ENCODE results near the gene LARGE1. TPM values are rescaled to one million over a fixed set of nuclear protein-coding genes. Genes with fewer than 3 reads are reported as not detected.

LARGE1 gene
- total RNA-seq, 6 experiments from 2014 or later: 12.2 to 28.3 (median 15.2) TPM

DNA sequence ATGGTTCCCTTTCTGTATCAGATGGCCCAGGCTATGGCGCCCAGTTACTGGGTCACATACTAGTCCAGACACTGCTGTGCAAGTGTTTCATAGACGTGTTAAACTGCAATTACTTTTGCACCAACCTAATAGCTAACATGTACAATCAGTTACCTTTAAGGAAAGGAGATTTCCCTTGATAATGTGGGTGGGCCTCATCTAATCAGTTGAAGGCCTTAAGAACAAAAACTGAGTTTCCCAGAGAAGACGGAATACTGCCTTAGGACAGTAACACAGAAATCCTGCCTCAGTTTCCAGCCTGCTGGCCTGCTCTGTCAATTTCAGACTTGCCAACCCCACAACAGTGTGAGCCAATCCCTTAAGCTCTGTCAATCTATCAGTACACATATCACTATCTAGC, 632.2 kb downstream of the LARGE1 start:
- DNase-seq: no peak
- no peaks in the 10 kb centered on the region for H3K27me3 ChIP-seq
- ATAC-seq: no peak
- no peaks in the 10 kb centered on the region for H3K36me3 ChIP-seq
- H3K4me3 ChIP-seq: no peak overlapping the region
- no peaks in the 10 kb centered on the region for H3K9me3 ChIP-seq
- no peak overlapping the region for H3K27ac ChIP-seq
- WGBS (ENCODE audit: insufficient coverage, low coverage, low lambda C conversion rate, missing lambda C conversion rate): 100% methylated on average over 1 of the region's 3 CpGs
- TF ChIP-seq, protein P1, sequence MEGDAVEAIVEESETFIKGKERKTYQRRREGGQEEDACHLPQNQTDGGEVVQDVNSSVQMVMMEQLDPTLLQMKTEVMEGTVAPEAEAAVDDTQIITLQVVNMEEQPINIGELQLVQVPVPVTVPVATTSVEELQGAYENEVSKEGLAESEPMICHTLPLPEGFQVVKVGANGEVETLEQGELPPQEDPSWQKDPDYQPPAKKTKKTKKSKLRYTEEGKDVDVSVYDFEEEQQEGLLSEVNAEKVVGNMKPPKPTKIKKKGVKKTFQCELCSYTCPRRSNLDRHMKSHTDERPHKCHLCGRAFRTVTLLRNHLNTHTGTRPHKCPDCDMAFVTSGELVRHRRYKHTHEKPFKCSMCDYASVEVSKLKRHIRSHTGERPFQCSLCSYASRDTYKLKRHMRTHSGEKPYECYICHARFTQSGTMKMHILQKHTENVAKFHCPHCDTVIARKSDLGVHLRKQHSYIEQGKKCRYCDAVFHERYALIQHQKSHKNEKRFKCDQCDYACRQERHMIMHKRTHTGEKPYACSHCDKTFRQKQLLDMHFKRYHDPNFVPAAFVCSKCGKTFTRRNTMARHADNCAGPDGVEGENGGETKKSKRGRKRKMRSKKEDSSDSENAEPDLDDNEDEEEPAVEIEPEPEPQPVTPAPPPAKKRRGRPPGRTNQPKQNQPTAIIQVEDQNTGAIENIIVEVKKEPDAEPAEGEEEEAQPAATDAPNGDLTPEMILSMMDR (IDR thresholded peaks at IDR 0.05): no peak
- no peaks in the 10 kb centered on the region for H3K4me1 ChIP-seq
- intact Hi-C loops (cut with DNase I): no loop called here

DNA sequence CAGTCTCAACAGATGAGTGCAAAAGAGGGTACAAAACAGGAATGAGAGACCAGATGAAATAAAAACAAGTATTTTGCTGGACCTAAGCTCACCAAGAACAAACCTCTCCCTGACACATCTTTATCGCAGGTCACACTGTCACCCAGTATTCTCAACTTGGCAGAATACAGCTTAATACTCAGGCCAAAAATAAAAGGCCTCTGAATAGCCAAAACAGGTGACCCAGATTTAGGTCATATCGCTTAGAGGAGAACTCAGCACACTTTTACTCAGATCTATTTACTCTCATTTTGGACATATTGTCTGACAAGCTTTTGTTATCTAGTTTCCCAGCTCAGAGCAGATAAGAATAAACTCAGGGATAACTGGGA, 645.2 kb downstream of the LARGE1 start:
- Histone ChIP-seq H3K9me3 (no peaks in the 10 kb centered on the region), H3K27me3 (no peaks in the 10 kb centered on the region), H3K27ac (peak overlapping the region in 2 of 3 donors; percentile 1 to 38), H3K4me1 (peaks cover 0 to 49% (median 18%) of the 10 kb centered on the region in 4 donors), H3K4me3 (no peak overlapping the region), H3K36me3 (no peaks in the 10 kb centered on the region)
- TF ChIP-seq POLR2A (IDR thresholded peaks at IDR 0.05): no peak
- TF ChIP-seq, protein P1 (IDR thresholded peaks at IDR 0.05): no peak
- 32% methylated on average over 2 of the region's 2 CpGs for WGBS (ENCODE audit: insufficient coverage, low coverage, low lambda C conversion rate, missing lambda C conversion rate)
- DNase-seq (no peak), ATAC-seq (peak; percentile 23 to 57 (median 49))
- intact Hi-C loops (cut with DNase I): no loop called here

DNA sequence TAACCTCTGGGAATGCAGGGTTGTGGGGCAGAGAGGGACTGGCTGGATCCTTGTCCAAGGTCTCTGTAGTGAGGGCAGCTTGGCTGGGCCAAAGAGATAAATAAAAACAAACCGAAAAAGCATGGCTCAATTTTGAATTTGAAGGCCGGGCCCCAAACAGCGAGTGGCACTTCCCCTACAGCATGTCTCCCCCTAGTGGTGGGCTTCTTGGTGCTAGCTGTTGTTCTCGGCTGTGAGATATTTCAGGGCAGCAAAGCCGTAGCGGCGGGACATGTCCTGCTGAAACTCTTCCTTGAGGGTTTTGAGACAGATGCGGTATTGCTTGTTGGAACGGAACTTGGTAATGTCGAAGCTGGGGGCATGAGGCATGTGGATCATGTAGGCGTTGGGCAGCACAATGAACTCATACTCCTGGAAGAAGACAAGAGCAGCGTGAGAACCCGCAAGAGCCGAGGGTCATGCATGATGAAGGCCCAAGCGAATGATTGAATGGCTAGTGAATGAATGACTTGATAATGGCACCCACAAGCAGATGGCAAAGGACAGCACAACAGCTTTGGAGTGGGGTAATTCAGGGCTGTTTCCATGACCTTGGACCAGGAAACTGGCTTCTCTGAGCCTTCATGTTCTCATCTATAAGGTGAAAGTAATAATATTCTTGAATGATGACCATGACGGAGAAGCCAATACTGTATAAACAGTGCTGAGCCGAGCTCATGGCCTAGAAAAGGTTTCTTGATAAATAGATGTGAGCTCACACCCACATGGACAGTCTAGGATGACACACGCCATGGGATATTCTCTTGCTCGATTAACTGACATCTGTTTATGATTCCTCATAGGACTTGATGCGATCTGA, 645.8 kb downstream of the LARGE1 start:
- Histone ChIP-seq H3K4me1 (peaks cover 0 to 49% (median 18%) of the 10 kb centered on the region in 4 donors), H3K9me3 (no peaks in the 10 kb centered on the region), H3K27ac (peak overlapping the region in 2 of 3 donors; percentile 1 to 38), H3K27me3 (no peaks in the 10 kb centered on the region), H3K36me3 (no peaks in the 10 kb centered on the region), H3K4me3 (no peak overlapping the region)
- intact Hi-C loops (cut with DNase I): no loop called here
- WGBS (ENCODE audit: insufficient coverage, low coverage, low lambda C conversion rate, missing lambda C conversion rate): 74% methylated on average over 16 of the region's 20 CpGs
- no peak for ATAC-seq
- no peak for DNase-seq
- no peak for TF ChIP-seq POLR2A (IDR thresholded peaks at IDR 0.05)
- TF ChIP-seq, protein P1 (IDR thresholded peaks at IDR 0.05): peak in 3 of 4 donors; percentile 13 to 41 (median 20)

DNA sequence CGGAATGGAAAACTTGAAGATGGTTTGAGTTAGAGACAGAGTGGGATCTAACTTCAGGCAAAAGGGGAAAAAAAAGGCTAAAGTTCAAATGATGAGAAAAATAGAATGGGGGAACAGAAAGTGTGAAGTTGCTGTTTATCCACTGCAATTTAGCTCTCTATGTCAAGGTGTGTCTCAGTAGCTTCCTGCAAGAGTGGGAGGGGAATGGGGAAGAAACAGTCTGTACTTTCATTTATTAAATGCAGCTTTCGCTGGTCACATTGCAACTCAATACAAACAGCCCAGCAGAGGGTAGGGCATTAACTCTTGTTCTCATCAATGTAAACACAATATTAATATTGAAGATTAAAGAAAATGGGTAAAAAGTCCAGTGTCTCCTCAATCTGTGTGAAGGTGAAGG, 647.4 kb downstream of the LARGE1 start:
- ATAC-seq (no peak), DNase-seq (no peak)
- Histone ChIP-seq H3K36me3 (no peaks in the 10 kb centered on the region), H3K27ac (peak overlapping the region; percentile 20 to 73 (median 21)), H3K27me3 (no peaks in the 10 kb centered on the region), H3K4me1 (peaks cover 0 to 49% (median 18%) of the 10 kb centered on the region in 4 donors), H3K9me3 (no peaks in the 10 kb centered on the region), H3K4me3 (no peak overlapping the region)
- TF ChIP-seq, protein P1 (IDR thresholded peaks at IDR 0.05): no peak
- TF ChIP-seq POLR2A (IDR thresholded peaks at IDR 0.05): no peak
- WGBS (ENCODE audit: insufficient coverage, low coverage, low lambda C conversion rate, missing lambda C conversion rate): 46% methylated on average over 2 of the region's 2 CpGs
- intact Hi-C loops (cut with DNase I): no loop called here
